ENCODE results near the gene NCAPG. TPM values are rescaled to one million over a fixed set of nuclear protein-coding genes. Genes with fewer than 3 reads are reported as not detected.

Gene NCAPG
- total and polyA plus RNA-seq, 10 of the 15 experiments (the other 5 are each of a cell fraction or from before 2014, with no cell fraction given), result 17.3 to 93.9 (median 53.7) TPM

DNA sequence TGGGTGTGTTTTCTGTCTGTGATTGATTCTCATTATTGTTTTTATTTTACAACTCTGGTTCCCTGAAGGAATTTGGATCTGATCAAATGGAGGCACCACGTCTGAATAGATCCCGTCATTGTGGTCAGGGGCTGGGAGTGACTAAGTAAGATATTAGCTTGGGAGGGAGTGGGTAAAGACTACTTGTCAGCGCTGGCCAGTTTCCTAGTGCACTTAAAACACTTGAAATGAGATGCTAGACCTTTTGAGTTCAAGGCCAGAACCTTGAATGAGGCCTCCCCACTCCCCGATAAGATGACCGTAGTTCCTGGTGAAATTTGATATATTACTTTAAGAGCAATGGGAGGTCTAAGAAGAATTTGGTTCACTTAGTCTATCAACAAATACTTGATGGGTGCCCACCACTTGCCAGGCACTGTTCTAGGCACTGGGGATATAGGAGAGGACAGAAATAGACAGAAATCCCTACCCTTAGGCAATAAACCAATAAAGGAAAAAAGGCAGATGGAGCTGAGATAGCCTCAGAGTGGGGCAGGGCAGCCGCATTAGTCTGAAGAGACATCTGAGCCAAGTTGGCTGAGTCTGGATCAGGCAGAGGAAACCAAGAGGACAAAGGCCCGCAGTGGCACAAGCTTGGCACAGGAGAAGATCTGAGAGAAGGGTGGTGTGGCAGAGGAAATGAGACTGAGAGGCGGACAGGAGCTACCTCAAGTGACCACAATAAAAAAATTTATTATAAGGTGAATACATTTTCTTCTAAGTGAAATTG, 41.2 kb upstream of the NCAPG start:
- H3K4me2 ChIP-seq (ENCODE audit: control insufficient read depth, insufficient read depth), result no peak overlapping the region
- DNase-seq (ENCODE audit: low read depth, low spot score) (no peak), ATAC-seq (no peak), FAIRE-seq (no peak)
- H2AFZ ChIP-seq (ENCODE audit: control insufficient read depth, low read depth, low read length), result no peak overlapping the region
- no peak overlapping the region for H3K4me3 ChIP-seq
- H3K79me2 ChIP-seq (ENCODE audit: control insufficient read depth, insufficient read depth, low read length), result no peaks in the 10 kb centered on the region
- no peaks in the 10 kb centered on the region for H4K20me1 ChIP-seq (ENCODE audit: control insufficient read depth, insufficient read depth)
- no peaks in the 10 kb centered on the region; the same call in 2 of the 3 replicates for H3K9me3 ChIP-seq (replicated peaks; ENCODE audit: control insufficient read depth, insufficient read depth, low read length)
- intact Hi-C loops (cut with micrococcal nuclease; ENCODE audit: unreplicated experiment), result no loop called here
- RAD21 ChIA-PET (ENCODE audit: unreplicated experiment), result no interaction called here
- no peak overlapping the region for H3K9ac ChIP-seq (ENCODE audit: control insufficient read depth, insufficient read depth, low read length)
- no peak overlapping the region for H3K27ac ChIP-seq (ENCODE audit: control insufficient read depth, insufficient read depth)
- CTCF ChIA-PET, result no interaction called here
- no TSS peak for BruUV-seq (replicated peaks)
- WGBS (ENCODE audit: insufficient coverage, insufficient replicate concordance, low lambda C conversion rate, missing lambda C conversion rate), result 38% methylated on average over 8 of the region's 8 CpGs
- SMC1A ChIA-PET (ENCODE audit: uncharacterized antibody, unreplicated experiment), result no interaction called here
- POLR2A ChIA-PET, result no interaction called here
- no peaks in the 10 kb centered on the region for H3K4me1 ChIP-seq (ENCODE audit: control insufficient read depth, insufficient read depth, low read length)
- no peak for TF ChIP-seq MXI1 (IDR thresholded peaks at IDR 0.05; ENCODE audit: low read depth, low read length)
- no peak for TF ChIP-seq EGR1 (IDR thresholded peaks at IDR 0.05; ENCODE audit: borderline replicate concordance in 1 of 2, low read depth in 2 of 2, low read length in 2 of 2)
- no peak for TF ChIP-seq NR2C1 (IDR thresholded peaks at IDR 0.05)
- TF ChIP-seq HSF1 (IDR thresholded peaks at IDR 0.05; ENCODE audit: low read depth, low read length), result no peak
- no peak for TF ChIP-seq CBX5 (IDR thresholded peaks at IDR 0.05; ENCODE audit: low read depth)
- TF ChIP-seq PML (IDR thresholded peaks at IDR 0.05; ENCODE audit: low read length), result no peak
- TF ChIP-seq KDM1A (IDR thresholded peaks at IDR 0.05; ENCODE audit: borderline replicate concordance), result no peak
- TF ChIP-seq EZH2 (IDR thresholded peaks at IDR 0.05; ENCODE audit: borderline replicate concordance, control insufficient read depth, low read depth, low read length), result no peak
- TF ChIP-seq SREBF2 (IDR thresholded peaks at IDR 0.05; ENCODE audit: low read length), result no peak
- no peak for TF ChIP-seq ZBED1 (IDR thresholded peaks at IDR 0.05; ENCODE audit: borderline replicate concordance)
- no peak for TF ChIP-seq ASH2L (IDR thresholded peaks at IDR 0.05; ENCODE audit: borderline replicate concordance, low read depth)
- no peak for TF ChIP-seq KAT2A (conservative IDR thresholded peaks at IDR 0.05; ENCODE audit: control insufficient read depth, low read depth, low read length)
- TF ChIP-seq, protein P1, sequence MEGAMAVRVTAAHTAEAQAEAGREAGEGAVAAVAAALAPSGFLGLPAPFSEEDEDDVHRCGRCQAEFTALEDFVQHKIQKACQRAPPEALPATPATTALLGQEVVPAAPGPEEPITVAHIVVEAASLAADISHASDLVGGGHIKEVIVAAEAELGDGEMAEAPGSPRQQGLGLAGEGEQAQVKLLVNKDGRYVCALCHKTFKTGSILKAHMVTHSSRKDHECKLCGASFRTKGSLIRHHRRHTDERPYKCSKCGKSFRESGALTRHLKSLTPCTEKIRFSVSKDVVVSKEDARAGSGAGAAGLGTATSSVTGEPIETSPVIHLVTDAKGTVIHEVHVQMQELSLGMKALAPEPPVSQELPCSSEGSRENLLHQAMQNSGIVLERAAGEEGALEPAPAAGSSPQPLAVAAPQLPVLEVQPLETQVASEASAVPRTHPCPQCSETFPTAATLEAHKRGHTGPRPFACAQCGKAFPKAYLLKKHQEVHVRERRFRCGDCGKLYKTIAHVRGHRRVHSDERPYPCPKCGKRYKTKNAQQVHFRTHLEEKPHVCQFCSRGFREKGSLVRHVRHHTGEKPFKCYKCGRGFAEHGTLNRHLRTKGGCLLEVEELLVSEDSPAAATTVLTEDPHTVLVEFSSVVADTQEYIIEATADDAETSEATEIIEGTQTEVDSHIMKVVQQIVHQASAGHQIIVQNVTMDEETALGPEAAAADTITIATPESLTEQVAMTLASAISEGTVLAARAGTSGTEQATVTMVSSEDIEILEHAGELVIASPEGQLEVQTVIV (IDR thresholded peaks at IDR 0.05; ENCODE audit: borderline replicate concordance, partially characterized antibody), result no peak
- TF ChIP-seq, protein P2, sequence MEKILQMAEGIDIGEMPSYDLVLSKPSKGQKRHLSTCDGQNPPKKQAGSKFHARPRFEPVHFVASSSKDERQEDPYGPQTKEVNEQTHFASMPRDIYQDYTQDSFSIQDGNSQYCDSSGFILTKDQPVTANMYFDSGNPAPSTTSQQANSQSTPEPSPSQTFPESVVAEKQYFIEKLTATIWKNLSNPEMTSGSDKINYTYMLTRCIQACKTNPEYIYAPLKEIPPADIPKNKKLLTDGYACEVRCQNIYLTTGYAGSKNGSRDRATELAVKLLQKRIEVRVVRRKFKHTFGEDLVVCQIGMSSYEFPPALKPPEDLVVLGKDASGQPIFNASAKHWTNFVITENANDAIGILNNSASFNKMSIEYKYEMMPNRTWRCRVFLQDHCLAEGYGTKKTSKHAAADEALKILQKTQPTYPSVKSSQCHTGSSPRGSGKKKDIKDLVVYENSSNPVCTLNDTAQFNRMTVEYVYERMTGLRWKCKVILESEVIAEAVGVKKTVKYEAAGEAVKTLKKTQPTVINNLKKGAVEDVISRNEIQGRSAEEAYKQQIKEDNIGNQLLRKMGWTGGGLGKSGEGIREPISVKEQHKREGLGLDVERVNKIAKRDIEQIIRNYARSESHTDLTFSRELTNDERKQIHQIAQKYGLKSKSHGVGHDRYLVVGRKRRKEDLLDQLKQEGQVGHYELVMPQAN (conservative IDR thresholded peaks at IDR 0.05), result no peak
- TF ChIP-seq FOXK2 (IDR thresholded peaks at IDR 0.05), result no peak
- no peak for TF ChIP-seq MAX (IDR thresholded peaks at IDR 0.05; ENCODE audit: low read depth, low read length)
- no peak for TF ChIP-seq MYC (IDR thresholded peaks at IDR 0.05; ENCODE audit: insufficient read depth, insufficient read length, insufficient replicate concordance, low read length, severe bottlenecking)
- no peaks in the 10 kb centered on the region for H3K27me3 ChIP-seq (replicated peaks in 1 of 2; ENCODE audit: control insufficient read depth in 2 of 2, insufficient read depth in 2 of 2, low read length in 1 of 2)
- in situ Hi-C loops (cut with MboI), result no loop called here
- H3K36me3 ChIP-seq (ENCODE audit: control insufficient read depth in 2 of 2, insufficient read depth in 2 of 2, low read length in 1 of 2), result no peaks in the 10 kb centered on the region

Data from GM12878 (cell line).